Retinal pigment epithelial cell (primary cell): ENCODE results near the gene BNIP5.

Source experiments
- DNase-seq: peaks from one replicate; pipeline ENCODE4 v3.0.0-alpha.2; 2010; ENCODE audit warnings: low read depth
- H3K4me3 ChIP-seq: 2 replicates; pipeline ENCODE4 v1.5.1; 2011; ENCODE audit warnings: mild to moderate bottlenecking, low read length, control low read depth, moderate library complexity
- TF ChIP-seq, protein P1 (sequence below): conservative IDR thresholded peaks from 2 replicates; pipeline ENCODE4 v1.5.1; 2011; ENCODE audit warnings: low read depth, low read length, control low read depth, inconsistent platforms

Gene BNIP5

DNA sequence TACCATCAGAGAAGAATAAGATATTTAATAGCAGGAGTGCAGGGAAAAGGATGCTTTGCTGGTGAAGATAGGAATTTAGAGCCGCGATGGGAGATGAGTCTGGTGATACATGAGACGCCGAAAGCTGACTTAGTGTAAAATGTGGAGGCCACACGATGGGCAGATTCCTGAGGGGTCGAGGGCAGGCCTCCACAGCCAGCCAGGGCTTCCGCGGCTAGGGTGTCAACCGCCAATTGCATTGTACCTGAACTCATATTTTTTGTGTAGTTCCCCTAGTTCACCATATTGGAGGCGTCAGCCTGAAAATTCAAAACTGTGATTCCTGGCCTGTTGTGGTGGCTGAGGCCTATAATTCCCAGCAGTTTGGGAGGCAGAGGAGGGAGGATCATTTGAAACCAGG, 42.2 kb upstream of the BNIP5 start:
- TF ChIP-seq, protein P1, sequence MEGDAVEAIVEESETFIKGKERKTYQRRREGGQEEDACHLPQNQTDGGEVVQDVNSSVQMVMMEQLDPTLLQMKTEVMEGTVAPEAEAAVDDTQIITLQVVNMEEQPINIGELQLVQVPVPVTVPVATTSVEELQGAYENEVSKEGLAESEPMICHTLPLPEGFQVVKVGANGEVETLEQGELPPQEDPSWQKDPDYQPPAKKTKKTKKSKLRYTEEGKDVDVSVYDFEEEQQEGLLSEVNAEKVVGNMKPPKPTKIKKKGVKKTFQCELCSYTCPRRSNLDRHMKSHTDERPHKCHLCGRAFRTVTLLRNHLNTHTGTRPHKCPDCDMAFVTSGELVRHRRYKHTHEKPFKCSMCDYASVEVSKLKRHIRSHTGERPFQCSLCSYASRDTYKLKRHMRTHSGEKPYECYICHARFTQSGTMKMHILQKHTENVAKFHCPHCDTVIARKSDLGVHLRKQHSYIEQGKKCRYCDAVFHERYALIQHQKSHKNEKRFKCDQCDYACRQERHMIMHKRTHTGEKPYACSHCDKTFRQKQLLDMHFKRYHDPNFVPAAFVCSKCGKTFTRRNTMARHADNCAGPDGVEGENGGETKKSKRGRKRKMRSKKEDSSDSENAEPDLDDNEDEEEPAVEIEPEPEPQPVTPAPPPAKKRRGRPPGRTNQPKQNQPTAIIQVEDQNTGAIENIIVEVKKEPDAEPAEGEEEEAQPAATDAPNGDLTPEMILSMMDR = no peak
- no peak for DNase-seq
- no peak overlapping the region for H3K4me3 ChIP-seq

DNA sequence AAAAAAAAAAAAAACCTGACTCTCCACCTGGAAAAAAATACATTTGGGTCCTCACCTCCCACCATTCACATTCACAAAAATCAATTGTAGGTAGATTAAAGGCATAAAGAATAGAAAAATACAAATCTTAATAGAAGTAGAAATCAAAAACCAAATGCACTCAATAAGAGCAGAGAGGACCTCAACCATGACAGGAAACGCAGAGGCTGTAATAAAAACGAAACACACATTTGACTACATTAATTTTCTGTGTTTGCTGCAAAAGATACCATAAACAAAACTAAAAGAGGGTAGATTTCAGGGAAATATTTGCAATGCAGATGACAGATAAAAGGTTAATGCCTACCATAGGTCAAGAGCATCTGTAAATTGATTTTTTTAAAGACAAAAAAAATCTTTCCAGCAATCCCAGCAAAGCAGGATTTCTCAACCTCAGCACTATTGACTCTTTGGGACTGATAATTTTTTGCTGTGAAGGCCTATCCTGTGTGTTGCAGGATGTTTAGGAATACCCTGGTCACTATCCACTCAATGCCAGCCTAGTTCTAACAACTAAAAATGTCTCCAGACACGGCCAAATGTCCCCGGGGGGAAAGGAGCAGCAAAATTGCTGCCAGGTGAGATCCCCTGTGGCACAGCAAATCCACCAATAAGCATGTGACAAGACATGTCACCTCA, 41.7 kb upstream of the BNIP5 start:
- DNase-seq = no peak
- no peak overlapping the region for H3K4me3 ChIP-seq
- TF ChIP-seq, protein P1 = no peak

DNA sequence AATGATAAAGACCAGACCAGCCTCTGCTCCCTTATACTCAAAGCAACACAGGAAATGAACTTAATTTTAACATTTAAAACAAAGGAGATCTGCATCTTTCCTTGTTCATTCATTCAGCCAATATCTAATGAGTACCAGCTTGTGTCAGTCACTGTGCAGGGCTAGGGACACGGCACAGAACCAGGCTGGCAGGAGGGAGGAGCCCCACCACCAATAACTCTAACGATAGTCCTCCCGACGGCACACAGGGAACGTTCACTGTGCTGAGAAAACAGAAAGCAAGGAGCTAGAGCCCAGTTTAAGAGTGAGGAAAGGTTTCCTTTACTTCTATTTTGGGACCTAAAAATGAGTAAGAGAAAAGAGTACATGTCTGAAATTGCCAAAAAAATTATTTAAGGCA, 40.9 kb upstream of the BNIP5 start:
- no peak for DNase-seq
- TF ChIP-seq, protein P1 = no peak
- no peak overlapping the region for H3K4me3 ChIP-seq

DNA sequence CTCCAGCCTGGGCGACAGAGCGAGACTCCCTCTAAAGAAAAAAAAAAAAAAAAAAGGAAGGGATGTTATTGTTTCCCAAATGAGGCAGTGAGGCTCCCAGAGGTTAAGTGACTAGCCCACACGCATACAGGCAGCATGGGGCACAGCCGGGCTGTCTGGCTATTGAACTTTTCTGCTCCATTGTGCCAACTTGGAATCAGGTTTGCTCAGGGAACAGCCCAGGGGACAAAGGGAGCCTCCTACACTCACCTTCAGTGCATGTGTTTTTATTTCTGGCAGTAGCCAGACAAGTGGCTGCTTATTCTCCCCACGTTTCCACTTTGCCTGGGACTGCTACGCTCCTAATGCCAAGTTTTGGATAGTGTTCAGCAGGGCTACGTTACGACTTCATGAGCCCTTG, 40.1 kb upstream of the BNIP5 start:
- DNase-seq = no peak
- H3K4me3 ChIP-seq = no peak overlapping the region
- TF ChIP-seq, protein P1 = no peak

DNA sequence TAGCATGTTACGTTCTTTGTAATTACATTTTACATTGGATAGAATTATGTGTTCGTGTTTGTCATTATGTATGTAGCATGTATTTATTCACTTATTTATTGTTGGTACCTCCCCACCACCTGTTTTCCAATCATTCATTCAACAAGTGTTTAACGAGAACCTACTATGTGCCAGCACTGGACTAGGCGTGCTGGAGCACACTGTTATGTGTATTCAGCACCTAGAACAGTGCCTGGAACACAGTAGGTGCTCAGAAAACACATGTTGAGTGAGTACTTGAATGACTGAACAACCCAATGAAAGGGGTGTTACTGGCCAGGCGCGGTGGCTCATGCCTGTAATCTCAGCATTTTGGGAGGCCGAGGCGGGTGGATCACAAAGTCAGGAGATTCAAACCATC, 39.5 kb upstream of the BNIP5 start:
- TF ChIP-seq, protein P1 = no peak
- H3K4me3 ChIP-seq = no peak overlapping the region
- no peak for DNase-seq

DNA sequence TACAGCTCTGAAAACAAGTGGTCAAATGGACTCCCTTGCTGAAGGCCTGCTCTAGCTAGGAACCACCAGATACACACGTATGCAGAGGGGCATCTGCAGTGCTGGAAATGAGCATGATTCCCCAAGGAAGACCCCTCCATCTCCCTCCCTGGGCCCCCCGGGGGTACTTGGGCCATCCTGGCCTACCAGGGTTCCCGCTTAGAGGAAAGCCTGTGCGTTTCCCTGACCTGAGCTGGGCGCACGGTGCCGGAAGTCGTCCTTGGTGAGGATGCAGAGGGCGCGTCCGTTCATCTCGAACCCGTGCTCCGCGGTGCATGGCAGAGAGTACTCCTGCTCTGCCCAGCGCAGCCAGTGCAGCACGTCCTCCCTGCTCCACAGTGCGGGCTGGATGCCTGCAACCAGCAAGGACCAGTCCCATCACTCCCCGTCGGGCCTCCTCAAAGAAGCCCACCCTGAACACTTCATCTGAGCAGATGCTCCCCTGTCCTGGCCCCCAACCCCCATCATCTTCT, 39.0 kb upstream of the BNIP5 start:
- TF ChIP-seq, protein P1 = no peak
- no peak for DNase-seq
- H3K4me3 ChIP-seq = no peak overlapping the region

DNA sequence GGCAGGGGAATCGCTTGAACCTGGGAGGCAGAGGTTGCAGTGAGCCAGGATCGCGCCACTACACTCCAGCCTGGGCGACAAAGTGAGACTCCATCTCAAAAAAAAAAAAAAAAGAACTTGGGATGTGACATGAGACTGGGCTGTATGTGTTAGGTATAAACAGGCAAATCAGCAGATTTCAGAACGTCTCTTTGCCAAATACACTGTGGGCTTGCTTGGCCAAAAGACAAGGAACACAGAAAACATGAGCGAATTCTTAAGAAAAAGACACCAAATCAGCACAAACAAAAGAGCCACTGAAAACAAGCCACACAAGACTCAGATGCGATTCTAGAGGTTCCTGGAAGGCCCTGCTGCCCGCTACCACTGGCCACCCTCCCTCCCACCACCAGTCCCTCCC, 38.3 kb upstream of the BNIP5 start:
- TF ChIP-seq, protein P1 = no peak
- H3K4me3 ChIP-seq = no peak overlapping the region
- DNase-seq = no peak
